ENCODE measurements around the gene PXDN.

Gene PXDN

GRCh38 chr2:1656326-1656960 is 87.9 kb downstream of the PXDN start:
- H3K9me3 ChIP-seq: no peaks in the 10 kb centered on the region
- TF ChIP-seq, protein P1, sequence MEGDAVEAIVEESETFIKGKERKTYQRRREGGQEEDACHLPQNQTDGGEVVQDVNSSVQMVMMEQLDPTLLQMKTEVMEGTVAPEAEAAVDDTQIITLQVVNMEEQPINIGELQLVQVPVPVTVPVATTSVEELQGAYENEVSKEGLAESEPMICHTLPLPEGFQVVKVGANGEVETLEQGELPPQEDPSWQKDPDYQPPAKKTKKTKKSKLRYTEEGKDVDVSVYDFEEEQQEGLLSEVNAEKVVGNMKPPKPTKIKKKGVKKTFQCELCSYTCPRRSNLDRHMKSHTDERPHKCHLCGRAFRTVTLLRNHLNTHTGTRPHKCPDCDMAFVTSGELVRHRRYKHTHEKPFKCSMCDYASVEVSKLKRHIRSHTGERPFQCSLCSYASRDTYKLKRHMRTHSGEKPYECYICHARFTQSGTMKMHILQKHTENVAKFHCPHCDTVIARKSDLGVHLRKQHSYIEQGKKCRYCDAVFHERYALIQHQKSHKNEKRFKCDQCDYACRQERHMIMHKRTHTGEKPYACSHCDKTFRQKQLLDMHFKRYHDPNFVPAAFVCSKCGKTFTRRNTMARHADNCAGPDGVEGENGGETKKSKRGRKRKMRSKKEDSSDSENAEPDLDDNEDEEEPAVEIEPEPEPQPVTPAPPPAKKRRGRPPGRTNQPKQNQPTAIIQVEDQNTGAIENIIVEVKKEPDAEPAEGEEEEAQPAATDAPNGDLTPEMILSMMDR (IDR thresholded peaks at IDR 0.05; ENCODE audit: low read depth, low read length): no peak
- H3K27me3 ChIP-seq: no peaks in the 10 kb centered on the region
- no peaks in the 10 kb centered on the region for H3K36me3 ChIP-seq
- no peaks in the 10 kb centered on the region for H3K4me1 ChIP-seq
- no peak for DNase-seq
- no peak overlapping the region for H3K4me3 ChIP-seq (ENCODE audit: low read depth, low read length)

DNA sequence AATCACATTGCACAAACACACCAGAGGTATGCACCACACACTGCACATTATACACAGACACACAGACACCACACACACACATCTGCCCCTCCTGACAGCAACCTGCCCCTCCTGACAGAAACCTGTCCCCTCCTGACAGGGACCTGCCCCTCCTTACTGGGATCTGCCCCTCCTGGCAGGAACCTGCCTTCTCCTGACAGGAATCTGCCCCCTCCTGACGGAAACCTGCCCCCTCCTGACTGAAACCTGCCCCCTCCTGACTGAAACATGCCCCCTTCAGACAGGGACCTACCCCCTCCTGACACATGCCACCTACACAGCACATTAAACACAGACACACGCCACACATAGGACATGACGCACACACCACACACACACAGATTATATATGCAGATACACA is 88.9 kb downstream of the PXDN start:
- Histone ChIP-seq H3K4me3 (ENCODE audit: low read depth, low read length) (no peak overlapping the region), H3K36me3 (no peaks in the 10 kb centered on the region), H3K9me3 (no peaks in the 10 kb centered on the region), H3K4me1 (no peaks in the 10 kb centered on the region), H3K27me3 (no peaks in the 10 kb centered on the region)
- DNase-seq: no peak
- TF ChIP-seq, protein P1 (IDR thresholded peaks at IDR 0.05; ENCODE audit: low read depth, low read length): no peak

DNA sequence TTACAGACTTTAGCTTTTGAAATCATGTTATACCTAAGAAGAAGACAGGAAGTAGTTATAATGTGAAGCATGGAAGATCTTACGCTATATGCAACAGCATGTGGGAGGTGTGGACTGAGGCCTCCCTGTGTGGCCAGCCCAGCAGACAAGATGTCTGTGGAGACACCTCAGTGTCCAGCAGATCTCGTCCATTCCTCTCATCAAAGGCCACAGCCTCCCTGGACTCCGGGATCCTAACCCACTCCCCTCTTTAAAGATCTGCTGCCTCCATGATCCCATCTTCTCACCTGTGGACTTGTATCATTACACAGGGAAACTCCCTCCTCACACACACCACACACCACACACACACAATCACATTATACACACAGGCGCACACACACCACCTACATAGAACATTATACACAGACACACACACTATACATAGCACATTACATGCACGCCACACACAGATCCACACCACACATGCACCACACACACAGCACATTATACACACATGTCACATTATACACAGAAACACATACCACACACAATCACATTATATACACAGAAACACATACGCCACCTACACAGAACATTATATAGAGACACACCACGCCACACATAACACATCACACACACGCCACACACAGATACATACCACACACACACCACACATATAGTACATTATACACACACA is 89.5 kb downstream of the PXDN start:
- H3K4me1 ChIP-seq: no peaks in the 10 kb centered on the region
- no peak for DNase-seq
- no peaks in the 10 kb centered on the region for H3K27me3 ChIP-seq
- TF ChIP-seq, protein P1 (IDR thresholded peaks at IDR 0.05; ENCODE audit: low read depth, low read length): no peak
- no peak overlapping the region for H3K4me3 ChIP-seq (ENCODE audit: low read depth, low read length)
- no peaks in the 10 kb centered on the region for H3K9me3 ChIP-seq
- H3K36me3 ChIP-seq: no peaks in the 10 kb centered on the region

GRCh38 chr2:1653956-1654695 is 90.2 kb downstream of the PXDN start:
- H3K27me3 ChIP-seq: no peaks in the 10 kb centered on the region
- H3K9me3 ChIP-seq: no peaks in the 10 kb centered on the region
- H3K4me3 ChIP-seq (ENCODE audit: low read depth, low read length): no peak overlapping the region
- H3K36me3 ChIP-seq: no peaks in the 10 kb centered on the region
- no peak for DNase-seq
- TF ChIP-seq, protein P1 (IDR thresholded peaks at IDR 0.05; ENCODE audit: low read depth, low read length): no peak
- no peaks in the 10 kb centered on the region for H3K4me1 ChIP-seq

DNA sequence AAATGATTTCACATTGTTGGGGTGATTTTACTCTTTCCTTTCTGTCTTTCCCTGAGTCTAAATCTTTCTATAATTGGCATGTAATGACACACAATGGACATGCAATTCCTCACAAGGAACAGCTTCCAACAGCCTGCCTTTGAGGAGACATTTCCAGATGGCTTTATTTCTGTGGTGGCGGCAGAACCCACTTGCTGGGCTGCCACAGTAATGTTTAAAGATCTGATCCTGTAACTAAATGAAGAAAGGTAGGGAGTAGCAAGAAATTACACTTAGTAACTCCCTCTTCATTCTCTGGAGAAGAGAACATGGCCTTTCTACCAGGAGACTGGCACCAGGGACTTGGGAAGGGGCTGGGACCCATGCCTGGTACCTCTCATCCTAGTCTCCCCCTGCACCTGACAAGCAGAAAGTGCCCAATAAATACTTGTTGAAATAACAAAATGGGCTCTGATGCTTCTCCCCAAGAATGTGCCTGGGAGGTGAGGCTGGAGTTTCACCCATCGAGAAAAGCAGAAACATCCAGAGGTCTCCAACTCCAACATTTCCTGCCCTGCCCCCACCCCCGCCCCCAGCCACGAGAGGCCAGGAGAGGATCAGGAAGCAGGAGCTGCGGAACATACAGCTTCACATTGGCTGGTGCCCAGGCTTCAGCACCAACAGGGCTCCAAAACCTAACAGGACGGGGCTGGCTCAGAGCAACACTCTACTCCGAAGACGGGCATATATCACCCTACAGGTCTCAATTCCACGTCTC is 92.1 kb downstream of the PXDN start:
- H3K36me3 ChIP-seq: no peaks in the 10 kb centered on the region

More for the DNA sequence above, 92.1 kb downstream of the PXDN start:
- no peak for DNase-seq
- no peak overlapping the region for H3K4me3 ChIP-seq (ENCODE audit: low read depth, low read length)
- H3K27me3 ChIP-seq: no peaks in the 10 kb centered on the region
- TF ChIP-seq, protein P1 (IDR thresholded peaks at IDR 0.05; ENCODE audit: low read depth, low read length): no peak
- no peaks in the 10 kb centered on the region for H3K4me1 ChIP-seq
- no peaks in the 10 kb centered on the region for H3K9me3 ChIP-seq
